SKM-1 treated with dmso at 0.1 percent for 144 hours (cell line): ENCODE data around the gene EPHA1.
A peak's percentile ranks its signal among the peaks of the same experiment; 100 is the strongest.
"Not testable (repeated sequence)": the region's sequence is repeated elsewhere in the genome, so short reads cannot be mapped to it uniquely, and the experiment has no call there.

ENCODE experiments used
- DNase-seq: peaks from one replicate; lab custom pipeline; 2025; ENCODE audit not compliant: unreplicated experiment; lab: John Stamatoyannopoulos, UW

The EPHA1 gene

DNA sequence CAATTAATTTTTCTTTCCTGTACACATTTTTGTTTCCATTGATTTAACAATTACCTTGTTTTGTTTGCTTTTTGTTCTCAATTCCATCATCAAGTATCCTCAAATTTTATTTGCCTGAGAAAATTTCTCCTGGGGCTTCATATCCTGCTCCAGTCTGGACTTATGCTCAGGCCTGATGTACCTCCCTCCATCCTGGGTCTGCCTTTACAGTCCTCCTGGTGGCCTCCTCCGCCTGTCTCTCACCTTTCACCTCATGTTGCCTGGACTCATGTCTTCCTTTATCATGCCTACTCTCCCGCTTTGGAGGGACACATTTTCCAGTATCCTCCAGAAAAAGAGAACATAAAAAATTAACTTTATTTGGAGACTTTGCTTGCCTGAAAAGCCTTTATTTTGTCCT lies 22.5 kb upstream of the EPHA1 start:
- DNase-seq = no peak

DNA sequence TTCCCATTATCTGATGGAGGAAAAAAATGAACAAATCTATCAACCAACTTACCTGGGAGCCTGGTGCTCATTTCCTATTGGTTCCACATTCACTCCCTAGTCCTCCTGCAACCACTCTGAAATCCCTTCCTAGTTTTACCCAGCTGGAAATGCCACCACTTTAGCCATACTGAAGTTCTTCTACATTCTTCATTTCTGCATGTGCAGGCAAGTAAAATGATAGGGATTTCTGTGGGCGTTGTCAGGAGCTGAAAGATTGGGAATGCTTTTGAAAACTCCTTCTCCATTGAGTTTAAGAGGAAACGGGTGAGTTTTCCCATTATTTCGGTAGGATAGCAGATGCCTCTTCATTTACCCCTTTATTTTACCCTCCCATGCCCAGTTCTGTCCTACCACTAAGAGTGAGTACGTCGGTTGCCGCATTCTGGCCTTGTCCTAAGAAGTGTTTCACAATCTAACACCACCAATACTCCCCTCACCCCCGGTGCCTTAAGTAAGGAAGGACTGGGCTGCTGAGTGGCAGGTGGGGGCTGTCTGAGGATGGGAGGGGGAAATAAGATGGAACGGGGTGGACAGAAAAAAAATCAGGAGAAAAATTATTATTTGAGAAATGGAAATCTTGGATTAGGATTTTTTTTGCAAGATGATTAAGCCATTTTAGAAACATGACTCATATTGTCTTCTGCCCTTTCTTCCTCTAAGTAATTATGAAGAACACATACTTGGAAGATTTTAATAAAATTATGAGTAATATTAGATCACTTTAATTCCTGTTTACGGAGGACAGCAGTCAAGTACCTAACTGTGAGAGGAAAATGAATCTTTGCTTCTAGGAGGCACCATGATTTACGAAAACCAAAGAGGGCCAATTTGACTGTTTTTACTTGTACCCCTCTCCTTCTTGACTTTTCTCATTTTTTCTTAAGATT lies 21.4 kb upstream of the EPHA1 start:
- no peak for DNase-seq

DNA sequence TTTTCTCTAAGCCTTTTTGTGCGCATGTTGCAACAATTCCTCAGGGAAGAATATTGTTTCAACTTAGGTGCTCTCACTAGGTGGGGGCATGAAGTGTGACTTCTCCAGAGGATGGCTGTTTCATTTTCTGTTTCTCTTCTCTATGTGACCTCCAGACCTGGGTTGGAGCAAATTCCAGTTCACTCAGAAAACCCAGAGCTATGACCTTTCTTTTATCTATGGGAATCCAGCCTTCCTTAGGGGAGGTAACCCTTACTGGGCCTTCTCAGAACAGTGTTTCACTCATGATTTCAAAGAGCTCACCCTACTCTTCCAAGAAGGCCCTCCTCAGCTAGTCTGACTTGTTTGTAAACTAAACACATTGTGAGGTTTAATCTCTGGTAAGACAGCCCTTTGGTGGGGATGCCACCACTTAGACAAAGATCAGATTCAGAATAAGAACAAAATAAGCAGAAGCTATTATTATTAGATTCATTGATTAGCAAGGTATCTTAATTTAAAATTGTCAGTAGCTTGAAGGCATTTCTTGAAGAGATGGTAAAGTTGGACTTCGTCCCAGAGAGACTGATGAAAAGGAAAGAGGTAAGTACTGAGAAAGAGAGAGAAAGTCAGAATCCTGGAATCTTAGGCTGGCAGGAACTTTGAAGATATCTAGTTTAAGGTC lies 18.0 kb upstream of the EPHA1 start:
- no peak for DNase-seq

DNA sequence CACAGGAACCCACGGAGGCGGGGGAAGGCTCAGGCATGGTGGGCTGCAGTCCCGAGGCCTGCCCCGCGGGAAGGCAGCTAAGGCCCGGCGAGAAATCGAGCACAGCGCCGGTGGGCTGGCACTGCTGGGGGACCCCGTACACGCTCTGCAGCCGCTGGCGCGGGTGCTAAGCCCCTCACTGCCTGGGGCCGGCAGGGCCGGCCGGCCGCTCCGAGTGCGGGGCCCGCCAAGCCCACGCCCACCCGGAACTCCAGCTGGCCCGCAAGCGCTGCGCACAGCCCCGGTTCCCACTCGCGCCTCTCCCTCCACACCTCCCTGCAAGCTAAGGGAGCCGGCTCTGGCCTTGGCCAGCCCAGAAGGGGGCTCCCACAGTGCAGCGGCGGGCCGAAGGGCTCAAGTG lies 15.8 kb upstream of the EPHA1 start:
- not testable (repeated sequence) for DNase-seq

DNA sequence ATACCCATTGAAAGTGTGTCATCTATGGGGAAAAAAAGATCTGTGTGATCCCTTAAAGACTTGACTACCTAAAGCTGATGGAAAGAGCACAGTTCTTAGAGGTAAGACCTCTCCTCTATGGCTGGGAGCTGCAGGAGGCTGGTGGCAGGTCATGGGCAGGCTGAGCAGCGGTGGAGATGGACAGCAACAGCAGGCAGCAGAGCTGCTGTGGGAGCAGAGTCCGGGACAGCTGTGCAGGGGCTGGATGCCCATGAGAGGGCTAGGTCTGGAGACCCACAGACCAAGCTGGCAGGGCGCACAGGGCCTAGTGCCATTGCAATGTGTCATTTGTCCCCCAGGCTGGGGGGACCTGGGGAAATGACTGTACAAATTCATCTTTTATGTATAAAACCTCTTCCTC lies 13.4 kb upstream of the EPHA1 start:
- DNase-seq = no peak

DNA sequence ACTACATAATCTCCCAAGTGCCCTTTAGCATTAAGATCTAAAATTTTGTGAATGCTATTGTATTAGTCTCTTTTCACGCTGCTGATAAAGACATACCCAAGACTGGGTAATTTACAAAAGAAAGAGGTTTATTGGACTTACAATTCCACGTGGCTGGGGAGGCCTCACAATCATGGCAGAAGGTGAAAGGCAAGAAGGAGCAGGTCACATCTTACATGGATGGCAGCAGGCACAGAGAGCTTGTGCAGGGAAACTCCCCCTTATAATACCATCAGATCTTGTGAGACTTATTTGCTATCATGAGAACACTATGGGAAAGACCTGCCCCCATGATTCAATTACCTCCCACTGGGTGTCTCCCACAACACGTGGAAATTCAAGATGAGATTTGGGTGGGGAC lies 12.0 kb upstream of the EPHA1 start:
- DNase-seq = not testable (repeated sequence)

DNA sequence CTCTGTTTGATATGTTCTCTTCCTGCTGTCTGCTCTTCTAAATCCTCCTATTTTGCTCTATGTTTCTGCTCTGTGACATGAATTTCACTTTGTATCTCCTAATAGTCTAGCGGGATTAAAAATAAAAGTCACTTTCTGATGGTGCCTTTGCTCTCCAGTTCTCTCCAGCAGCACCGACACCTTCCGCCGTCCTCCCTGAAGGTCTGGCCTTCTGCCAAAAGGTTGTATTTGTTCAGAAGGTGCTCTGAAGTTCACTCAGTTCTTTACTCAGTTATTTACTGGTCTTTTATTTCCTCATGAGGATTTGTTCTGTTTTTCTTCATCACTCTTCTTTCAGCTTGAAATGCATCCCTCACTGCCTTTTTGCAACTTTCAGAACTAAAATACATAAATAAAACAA lies 11.2 kb upstream of the EPHA1 start:
- DNase-seq = no peak

DNA sequence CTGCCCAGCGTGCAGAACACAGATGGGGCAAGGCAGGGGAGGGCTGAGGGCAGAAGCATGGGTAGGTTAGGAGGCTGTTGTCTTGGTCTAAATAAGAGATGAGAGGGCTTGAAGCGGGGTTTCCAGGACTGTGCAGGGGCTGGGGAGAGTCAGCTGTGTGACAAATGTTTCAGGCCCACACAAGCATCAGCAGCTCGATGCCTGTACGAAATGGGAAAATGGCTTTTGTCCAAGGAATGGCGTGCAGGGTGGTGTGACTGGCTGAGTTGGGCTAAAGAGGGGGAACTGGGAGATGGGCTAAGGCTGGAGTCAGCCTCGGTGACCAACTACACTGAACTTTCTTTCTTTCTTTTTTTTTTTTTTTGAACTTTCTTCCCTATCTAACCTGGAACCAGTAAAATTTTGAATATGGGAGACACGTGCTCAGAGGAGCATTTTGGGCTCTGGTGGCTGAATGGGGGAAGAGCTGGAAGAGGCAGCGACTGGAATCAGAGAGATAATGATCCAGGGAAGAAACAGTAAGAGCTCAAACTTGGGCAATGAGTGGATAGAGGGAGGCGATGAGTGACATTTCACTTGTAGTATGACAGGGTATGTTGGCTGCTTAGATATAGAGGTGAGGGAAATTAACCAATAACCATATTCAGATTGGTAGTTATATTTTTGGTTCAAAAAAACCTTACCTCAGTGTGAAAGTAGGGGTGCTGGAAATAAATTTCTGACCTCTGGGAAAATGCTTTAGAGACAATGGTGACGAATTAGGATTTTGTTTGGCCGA lies 10.2 kb upstream of the EPHA1 start:
- no peak for DNase-seq

DNA sequence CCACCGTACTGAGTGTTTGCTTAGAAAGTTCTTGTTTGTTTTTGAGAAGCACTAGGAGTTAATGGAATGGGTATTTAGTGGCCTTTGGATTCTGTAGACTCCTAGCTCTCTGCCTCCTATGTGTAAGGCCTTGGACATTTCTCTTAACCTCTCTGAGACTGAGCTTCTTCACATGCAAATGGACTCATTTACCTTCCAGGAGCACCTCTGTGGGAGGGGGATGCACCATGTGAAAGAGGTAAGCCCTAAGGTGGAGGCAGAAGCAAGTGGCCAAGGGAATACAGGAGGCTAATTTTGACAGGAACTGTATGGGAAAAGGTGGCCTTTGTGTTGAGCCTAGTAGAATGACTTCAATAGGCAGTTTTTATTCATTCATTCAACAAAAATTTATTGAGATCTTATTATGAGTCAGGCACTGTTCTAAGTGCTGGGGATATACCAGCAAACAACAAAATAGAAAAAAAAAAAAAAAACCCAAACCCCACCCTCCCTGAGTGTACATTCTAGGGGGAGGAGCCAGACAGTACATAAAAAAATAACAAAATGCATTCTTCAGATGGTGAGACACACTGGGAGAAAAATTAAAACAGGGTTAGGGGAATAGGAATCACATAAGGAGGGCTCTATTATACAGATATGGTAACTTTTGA lies 9.2 kb upstream of the EPHA1 start:
- DNase-seq = no peak

DNA sequence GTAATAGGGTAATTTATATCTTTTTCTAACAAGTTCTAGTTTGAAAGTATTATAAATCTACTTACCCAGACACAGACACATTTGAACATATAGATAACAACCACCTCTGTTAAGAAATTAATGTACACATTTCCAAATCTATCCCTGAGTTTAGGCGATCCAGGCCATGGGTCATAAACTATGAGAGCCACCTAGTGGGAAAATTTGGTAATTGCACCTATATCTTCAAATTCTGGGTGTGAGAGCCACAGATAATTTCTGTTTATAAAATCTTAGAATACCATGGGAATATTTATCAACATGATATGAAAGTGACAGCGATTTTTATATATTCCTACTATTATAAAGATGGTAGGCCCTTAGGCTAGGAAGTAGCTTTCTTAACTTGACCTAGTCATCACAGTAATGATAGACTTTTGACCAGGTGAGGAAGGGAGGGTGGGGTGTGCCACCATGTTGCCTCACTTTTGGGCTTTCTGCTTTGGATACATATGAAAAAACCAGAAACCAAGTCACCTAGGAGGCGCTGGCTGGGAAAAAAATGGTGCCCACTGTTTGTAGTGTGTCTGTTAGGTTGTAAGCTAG lies 8.0 kb upstream of the EPHA1 start:
- peak; percentile 18 for DNase-seq

DNA sequence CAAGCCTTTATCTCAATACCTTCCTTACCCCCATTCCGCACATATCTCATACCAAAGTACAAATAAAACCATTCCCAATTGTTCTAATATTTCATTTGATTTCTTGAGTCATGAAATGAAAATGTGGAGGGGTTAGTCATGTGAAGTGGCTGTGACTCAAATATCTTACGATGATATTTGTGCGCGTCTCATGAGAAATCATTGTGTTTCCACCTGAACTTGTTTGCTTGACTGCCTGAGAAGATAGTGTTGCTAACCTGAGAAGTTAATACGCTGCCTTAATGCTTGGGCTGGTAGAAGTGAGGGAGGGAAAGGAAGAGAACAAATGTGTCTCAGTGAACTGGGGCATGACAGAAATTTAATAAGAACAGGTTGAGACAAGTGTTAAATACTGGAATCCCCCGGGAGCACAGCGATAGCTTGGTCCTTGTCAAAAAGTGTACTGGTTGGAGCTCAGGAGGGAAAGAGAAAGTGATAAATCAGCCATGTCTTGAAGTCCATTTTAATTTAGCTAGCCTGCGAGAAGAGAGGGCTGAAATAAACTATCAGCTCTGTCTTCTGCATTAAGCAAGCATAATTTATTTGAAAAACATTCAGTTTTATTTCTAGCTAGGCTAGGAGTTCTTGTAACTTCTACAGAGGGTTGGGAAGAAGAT lies 7.2 kb upstream of the EPHA1 start:
- DNase-seq = no peak

DNA sequence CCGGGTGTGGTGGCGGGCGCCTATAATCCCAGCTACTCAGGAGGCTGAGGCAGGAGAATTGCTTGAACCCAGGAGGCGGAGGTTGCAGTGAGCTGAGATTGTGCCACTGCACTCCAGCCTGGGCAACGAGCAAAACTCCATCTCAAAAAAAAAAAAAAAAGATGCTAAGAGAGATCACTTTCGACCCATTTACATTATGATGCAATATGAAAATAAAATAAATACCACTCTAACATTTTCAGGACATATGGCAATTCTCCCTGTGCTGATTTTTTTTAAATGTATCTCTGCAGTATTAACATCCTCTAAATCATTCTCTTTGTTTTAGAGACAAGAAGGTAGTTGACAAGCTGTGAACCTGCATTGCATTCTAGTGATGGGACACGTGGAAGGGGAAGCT lies 6.6 kb upstream of the EPHA1 start:
- DNase-seq = not testable (repeated sequence)

DNA sequence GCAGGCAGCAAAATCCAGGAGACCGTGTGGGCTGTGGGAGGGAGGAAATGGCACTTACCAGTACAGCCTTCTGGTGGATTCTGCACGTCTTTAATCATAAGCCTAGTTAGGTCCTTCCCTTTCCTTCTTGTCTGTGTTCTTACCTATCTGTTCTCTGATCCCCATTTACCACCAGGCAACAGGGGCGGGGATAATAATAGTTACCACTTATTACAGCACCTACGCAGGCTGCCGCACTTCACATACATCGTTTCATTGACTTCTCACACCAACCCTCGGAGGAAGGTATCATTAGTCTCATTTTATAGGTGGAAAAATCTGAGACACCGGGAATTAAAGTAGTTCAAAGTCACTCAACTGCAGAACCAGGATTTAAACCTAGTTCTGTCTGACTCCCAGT lies 4.5 kb upstream of the EPHA1 start:
- no peak for DNase-seq

DNA sequence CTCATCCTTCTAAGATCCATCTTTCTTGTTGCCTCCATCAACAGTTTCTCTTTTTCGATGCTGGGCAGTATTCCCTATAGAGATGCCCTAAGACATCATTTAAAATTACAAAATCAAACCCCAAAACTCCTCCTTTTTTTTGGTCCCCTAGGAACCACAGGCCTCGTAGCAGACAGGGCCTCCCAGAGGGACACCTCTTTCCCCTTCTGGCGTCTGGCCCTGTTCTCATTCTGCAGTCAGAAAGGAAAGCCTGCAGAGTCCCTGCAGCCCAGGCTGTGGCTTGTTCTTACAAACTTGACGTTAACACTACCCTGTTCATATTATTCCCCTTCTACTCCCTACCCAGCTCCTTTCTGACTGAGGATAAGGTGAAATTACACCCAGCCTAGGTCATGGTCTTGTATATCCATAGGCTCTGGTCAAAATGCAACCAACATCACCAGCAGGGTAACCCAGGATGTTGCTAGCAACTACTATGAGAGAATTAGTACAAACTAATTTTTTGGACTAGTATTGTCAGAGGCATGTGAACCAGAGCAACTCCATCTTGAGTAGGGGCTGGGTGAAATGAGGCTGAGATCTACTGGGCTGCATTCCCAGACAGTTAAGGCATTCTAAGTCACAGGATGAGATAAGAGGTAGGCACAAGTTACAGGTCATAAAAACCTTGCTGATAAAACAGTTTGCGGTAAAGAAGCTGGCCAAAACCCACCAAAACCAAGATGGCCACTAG lies 3.5 kb upstream of the EPHA1 start:
- DNase-seq = peak; percentile 19

DNA sequence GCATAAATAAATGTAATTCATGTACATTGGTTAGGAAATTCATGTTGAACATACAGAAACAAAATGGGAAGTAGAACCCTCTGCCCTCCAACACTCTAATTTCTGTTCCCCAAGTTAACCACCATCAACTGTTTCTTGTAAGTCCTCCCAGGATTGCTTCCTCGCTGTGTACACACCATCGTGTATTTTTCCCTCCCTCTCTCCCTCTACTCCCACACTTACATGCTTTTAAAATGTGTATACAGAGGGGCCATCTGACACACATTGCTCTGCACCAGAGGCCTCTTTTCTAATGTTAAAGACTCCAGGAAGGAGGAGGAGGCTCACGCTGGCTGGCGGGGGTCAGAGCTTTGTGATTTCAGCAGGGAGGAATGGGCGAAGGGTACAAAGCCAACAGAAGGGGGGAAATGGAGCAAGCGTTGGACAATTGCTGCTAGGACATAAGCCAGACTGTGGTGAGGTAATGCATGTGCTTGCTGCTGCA lies 1.9 kb upstream of the EPHA1 start:
- DNase-seq = peak; percentile 85

DNA sequence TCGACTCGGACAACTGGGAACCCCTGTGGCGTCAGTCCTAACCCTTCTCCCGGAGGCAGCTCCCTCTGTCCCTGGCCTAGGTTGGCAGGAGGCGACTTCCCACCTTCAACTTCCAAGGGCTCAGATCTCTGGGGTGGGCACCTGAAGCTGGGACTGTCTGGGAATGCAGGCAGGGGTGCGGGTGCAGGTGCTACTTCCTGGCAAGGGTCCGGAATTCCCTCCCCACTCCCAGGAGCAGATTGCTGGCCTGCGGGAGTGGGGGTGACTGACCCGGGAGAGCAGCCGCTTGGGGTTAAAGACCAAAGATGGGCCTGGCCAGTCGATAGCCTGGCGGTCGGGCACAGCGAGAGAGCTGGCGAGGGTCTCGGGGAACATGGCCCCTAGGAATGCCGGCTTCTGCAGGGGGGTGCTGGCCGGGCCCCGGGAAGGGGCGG lies 387 bp downstream of the EPHA1 start:
- no peak for DNase-seq

DNA sequence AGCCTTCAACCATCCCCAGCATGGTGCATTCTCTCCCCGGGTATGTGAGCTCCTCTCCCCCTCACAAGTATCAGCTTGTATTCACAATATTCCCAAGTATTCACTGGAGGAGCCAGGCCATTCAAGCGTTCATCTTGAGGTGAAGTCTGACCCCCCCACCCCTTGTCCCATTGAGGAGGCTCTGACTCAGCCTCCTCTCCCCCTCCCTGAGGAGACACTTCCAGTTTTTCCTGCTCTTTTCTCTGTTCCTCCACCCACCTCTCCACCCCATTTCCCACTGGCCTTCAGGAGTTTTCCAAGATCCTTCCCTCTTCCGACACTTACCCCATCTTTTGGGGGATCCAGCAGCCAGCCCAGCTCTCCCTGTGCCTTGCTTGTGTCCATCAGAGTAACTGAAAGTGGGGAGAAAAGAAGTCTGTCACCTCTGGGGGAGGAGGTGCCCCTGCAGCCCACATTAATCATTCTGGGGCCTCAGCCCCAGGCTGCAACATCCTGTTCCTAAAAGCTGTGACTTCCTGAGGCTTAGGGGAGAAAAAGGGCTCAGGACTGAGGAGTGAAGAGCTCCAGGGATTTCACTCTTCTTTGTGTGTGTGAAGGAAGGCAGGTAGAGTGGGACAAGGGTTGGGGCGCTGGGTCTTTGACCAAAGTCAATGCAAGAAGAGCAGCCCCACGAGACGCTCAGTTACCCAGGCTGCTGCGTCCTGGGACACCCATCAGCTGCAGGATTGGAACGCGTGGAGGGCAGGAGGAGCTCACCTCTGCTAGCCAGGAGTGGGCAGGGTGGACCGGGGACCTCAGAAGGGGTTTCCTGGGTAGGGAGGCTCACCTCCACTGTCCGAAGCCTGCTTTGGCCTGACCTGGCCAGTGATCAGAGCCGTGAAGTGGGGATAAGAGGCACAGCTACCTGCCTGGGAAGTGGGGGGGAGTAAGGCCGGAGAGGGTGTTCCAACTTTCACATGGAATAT lies 1.1 kb downstream of the EPHA1 start:
- DNase-seq = peak; percentile 21

DNA sequence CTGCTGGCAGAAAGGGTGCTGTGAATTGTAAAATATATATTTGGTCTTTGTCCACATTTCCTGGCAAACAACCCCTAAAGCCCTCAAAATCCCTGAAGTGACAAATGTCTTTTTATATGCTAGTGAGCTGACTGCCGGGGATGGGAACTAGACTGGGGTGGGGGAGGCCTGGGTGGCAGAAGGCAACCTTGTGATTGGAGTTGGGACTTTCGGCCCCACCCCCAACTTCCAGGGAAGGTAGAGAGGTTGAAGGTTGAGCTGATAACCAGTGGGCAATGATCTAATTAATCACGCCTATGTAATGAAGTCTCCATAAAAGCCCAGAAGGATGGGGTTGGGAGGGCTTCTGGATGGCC lies 2.7 kb downstream of the EPHA1 start:
- no peak for DNase-seq
